GM21526 (cell line): Measurements from ENCODE around the gene RHOV.

Source experiments
- ATAC-seq: cut with Tn5 transposase; IDR thresholded peaks from one replicate; pipeline ENCODE4 v1.9.1; 2021; ENCODE audit warnings: moderate library complexity; ENCODE audit not compliant: unreplicated experiment, low FRiP score

RHOV gene

GRCh38 chr15:40850576-40851112, 23.4 kb downstream of the RHOV start:
- ATAC-seq, result no peak

- no peak for ATAC-seq
Measured at GRCh38 chr15:40847223-40847961, 26.6 kb downstream of the RHOV start.

GRCh38 chr15:40846841-40847222, 27.2 kb downstream of the RHOV start:
- ATAC-seq, result no peak

- no peak for ATAC-seq
Measured at GRCh38 chr15:40845511-40846284, 28.3 kb downstream of the RHOV start.

GRCh38 chr15:40845036-40845435, 29.0 kb downstream of the RHOV start:
- no peak for ATAC-seq

GRCh38 chr15:40844696-40845030, 29.4 kb downstream of the RHOV start:
- ATAC-seq, result no peak

GRCh38 chr15:40843885-40844695, 29.9 kb downstream of the RHOV start, which contains the start of gene SPINT1:
TSS of gene SPINT1 (plus strand) at chr15:40844048. CDS start at chr15:40844555, 507 bp downstream.
- ATAC-seq, result no peak

GRCh38 chr15:40843261-40843884, 30.7 kb downstream of the RHOV start:
- no peak for ATAC-seq

GRCh38 chr15:40841741-40842140, 32.3 kb downstream of the RHOV start:
- ATAC-seq, result no peak

GRCh38 chr15:40838756-40839155, 35.3 kb downstream of the RHOV start:
- no peak for ATAC-seq

- no peak for ATAC-seq
Measured at GRCh38 chr15:40836020-40836419, 38.0 kb downstream of the RHOV start.

GRCh38 chr15:40832903-40833302, 41.1 kb downstream of the RHOV start:
- ATAC-seq, result no peak

- no peak for ATAC-seq
Measured at GRCh38 chr15:40831861-40832260, 42.2 kb downstream of the RHOV start.

- ATAC-seq, result no peak
Measured at GRCh38 chr15:40830884-40831283, 43.1 kb downstream of the RHOV start.

- ATAC-seq, result no peak
Measured at GRCh38 chr15:40829115-40829514, 44.9 kb downstream of the RHOV start.

- ATAC-seq, result no peak
Measured at GRCh38 chr15:40828447-40829036, 45.5 kb downstream of the RHOV start, which contains the start of gene PPP1R14D. TSS of gene PPP1R14D (minus strand) at chr15:40828708. CDS start at chr15:40828641, 67 bp downstream.

- no peak for ATAC-seq
Measured at GRCh38 chr15:40826423-40827075, 47.5 kb downstream of the RHOV start.

GRCh38 chr15:40825661-40826422, 48.2 kb downstream of the RHOV start:
- no peak for ATAC-seq
